ENCODE measurements around the gene ITPKB.

DNA sequence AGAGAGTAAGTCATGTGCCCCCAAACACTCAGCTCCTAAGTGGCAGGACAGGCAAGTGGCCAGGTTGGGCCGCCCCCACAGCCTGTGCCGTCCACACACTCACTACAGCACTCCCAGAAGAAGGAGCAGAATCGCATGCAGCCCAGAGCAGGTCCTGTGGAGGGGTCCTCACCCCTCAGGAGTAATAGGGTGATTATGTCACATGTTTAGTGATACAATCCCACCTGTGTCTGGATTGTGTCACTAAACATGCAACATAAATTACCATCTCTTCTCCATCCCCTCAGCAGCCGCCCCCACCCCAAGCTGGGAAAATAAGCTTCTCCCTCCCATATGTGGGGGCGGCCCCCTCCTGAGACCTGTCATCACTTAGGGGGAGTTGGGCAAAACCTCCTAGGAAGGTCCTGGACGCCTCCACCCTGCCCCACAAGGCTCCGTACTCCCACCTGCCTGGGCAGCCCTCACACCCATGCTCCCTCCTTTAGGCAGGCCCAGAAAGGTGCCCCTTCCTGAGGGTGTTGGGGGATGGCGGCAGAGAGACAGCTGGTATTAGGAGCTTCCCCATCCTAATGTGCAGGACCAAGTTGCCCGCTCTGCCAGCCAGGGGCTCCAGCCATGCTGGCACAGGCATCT lies 133.6 kb downstream of the ITPKB start:
- TF ChIP-seq, protein P1, sequence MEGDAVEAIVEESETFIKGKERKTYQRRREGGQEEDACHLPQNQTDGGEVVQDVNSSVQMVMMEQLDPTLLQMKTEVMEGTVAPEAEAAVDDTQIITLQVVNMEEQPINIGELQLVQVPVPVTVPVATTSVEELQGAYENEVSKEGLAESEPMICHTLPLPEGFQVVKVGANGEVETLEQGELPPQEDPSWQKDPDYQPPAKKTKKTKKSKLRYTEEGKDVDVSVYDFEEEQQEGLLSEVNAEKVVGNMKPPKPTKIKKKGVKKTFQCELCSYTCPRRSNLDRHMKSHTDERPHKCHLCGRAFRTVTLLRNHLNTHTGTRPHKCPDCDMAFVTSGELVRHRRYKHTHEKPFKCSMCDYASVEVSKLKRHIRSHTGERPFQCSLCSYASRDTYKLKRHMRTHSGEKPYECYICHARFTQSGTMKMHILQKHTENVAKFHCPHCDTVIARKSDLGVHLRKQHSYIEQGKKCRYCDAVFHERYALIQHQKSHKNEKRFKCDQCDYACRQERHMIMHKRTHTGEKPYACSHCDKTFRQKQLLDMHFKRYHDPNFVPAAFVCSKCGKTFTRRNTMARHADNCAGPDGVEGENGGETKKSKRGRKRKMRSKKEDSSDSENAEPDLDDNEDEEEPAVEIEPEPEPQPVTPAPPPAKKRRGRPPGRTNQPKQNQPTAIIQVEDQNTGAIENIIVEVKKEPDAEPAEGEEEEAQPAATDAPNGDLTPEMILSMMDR (IDR thresholded peaks at IDR 0.05) = no peak
- TF ChIP-seq POLR2A (IDR thresholded peaks at IDR 0.05) = no peak
